Sciatic nerve (tissue), 2 donors: ENCODE data around the gene HMGXB3. TPM values are rescaled to one million over a fixed set of nuclear protein-coding genes. Genes with fewer than 3 reads are reported as not detected.
A peak's percentile ranks its signal among the peaks of the same experiment; 100 is the strongest.

Experiments
- ATAC-seq: fragments of 200-7000 bp; cut with Tn5 transposase; one replicate; pipeline ENCODE4 v1.9.1; 2020; ENCODE audit warnings: mild to moderate bottlenecking, moderate library complexity
- DNase-seq: peaks from one replicate; pipeline ENCODE4 v3.0.0-alpha.2; 2020; ENCODE audit warnings: low spot score
- intact Hi-C: fragments of 100-400 bp; cut with DNase I; formaldehyde crosslinking; loops from one replicate; pipeline ENCODE4 v1.14.2; 2022
- total RNA-seq: library from RNA; stranded (reverse); fragmentation: NEBNext Ultra II Directional; extraction: Animal tissue kit (Norgen Biotek cat#: 25700); gene quantifications from one replicate; pipeline ENCODE4 v1.2.1, GENCODE V29; 2021
- donor health status: DM: no; HTN: no; CAD: no.
- donor health status: DM: no; HTN: no; CAD: no.

HMGXB3 gene
- 34.6 TPM for total RNA-seq

GRCh38 chr5:150000256-150000989 lies at the start of gene HMGXB3, which contains the start of gene TIGD6:
TSS of gene HMGXB3 (plus strand) at chr5:150000739. CDS start at chr5:150004853, 4,114 bp downstream.
TSS of gene TIGD6 (minus strand) at chr5:150000654. CDS start at chr5:149996348, 4,306 bp downstream.
- intact Hi-C loops, result no loop called here
- peak; percentile 98 for ATAC-seq
- peak; percentile 96 for DNase-seq

GRCh38 chr5:149951138-149951749 lies 49.3 kb upstream of the HMGXB3 start:
- ATAC-seq (no peak), DNase-seq (no peak)
- intact Hi-C loops, result no loop called here

GRCh38 chr5:149953436-149954121 lies 47.0 kb upstream of the HMGXB3 start:
- DNase-seq, result no peak
- ATAC-seq, result no peak
- intact Hi-C loops, result no loop called here

- DNase-seq (no peak), ATAC-seq (peak; percentile 55)
- intact Hi-C loops, result no loop called here
These were observed 45.7 kb upstream of the HMGXB3 start for GRCh38 chr5:149954798-149955197.

GRCh38 chr5:149956685-149957084 lies 43.9 kb upstream of the HMGXB3 start:
- intact Hi-C loops, result no loop called here
- no peak for ATAC-seq
- DNase-seq, result no peak

- intact Hi-C loops, result loop anchor here (1.0 kb wide), 1 partner anchor 29 kb away; no protein-coding TSS in a partner anchor
- ATAC-seq (no peak), DNase-seq (no peak)
These were observed 42.7 kb upstream of the HMGXB3 start for GRCh38 chr5:149957855-149958254.

GRCh38 chr5:149959406-149960236 lies 40.9 kb upstream of the HMGXB3 start:
- DNase-seq (no peak), ATAC-seq (peak; percentile 3)
- intact Hi-C loops, result loop anchor here (10.0 kb wide), 1 partner anchor 125 kb away; no protein-coding TSS in a partner anchor

- intact Hi-C loops, result loop anchor here (10.0 kb wide), 1 partner anchor 126 kb away; no protein-coding TSS in a partner anchor
- peak; percentile 98 for DNase-seq
- ATAC-seq, result peak; percentile 100
These were observed 40.0 kb upstream of the HMGXB3 start, which contains the start of gene SLC26A2 for GRCh38 chr5:149960272-149961185. TSS of gene SLC26A2 (plus strand) at chr5:149960758. CDS start at chr5:149977653, 16,895 bp downstream.

- ATAC-seq (no peak), DNase-seq (no peak)
- intact Hi-C loops, result loop anchor here (10.0 kb wide), 1 partner anchor 126 kb away; no protein-coding TSS in a partner anchor
These were observed 39.3 kb upstream of the HMGXB3 start for GRCh38 chr5:149961186-149961685.

- DNase-seq (no peak), ATAC-seq (no peak)
- intact Hi-C loops, result loop anchor here (10.0 kb wide), 1 partner anchor 127 kb away; no protein-coding TSS in a partner anchor
These were observed 38.6 kb upstream of the HMGXB3 start for GRCh38 chr5:149961957-149962409.

GRCh38 chr5:149962601-149963300 lies 37.8 kb upstream of the HMGXB3 start:
- intact Hi-C loops, result loop anchor here (10.0 kb wide), 1 partner anchor 128 kb away; no protein-coding TSS in a partner anchor
- DNase-seq, result no peak
- no peak for ATAC-seq

GRCh38 chr5:149963729-149964128 lies 36.8 kb upstream of the HMGXB3 start:
- DNase-seq, result no peak
- intact Hi-C loops, result loop anchor here (10.0 kb wide), 1 partner anchor 129 kb away; no protein-coding TSS in a partner anchor
- no peak for ATAC-seq

GRCh38 chr5:149966946-149967345 lies 33.6 kb upstream of the HMGXB3 start:
- DNase-seq, result no peak
- intact Hi-C loops, result loop anchor here (10.0 kb wide), 1 partner anchor 132 kb away; no protein-coding TSS in a partner anchor
- ATAC-seq, result no peak

GRCh38 chr5:149969181-149969930 lies 31.2 kb upstream of the HMGXB3 start:
- ATAC-seq (no peak), DNase-seq (no peak)
- intact Hi-C loops, result loop anchor here (10.0 kb wide), 1 partner anchor 135 kb away; no protein-coding TSS in a partner anchor

- intact Hi-C loops, result no loop called here
- DNase-seq (no peak), ATAC-seq (no peak)
These were observed 25.1 kb upstream of the HMGXB3 start for GRCh38 chr5:149975409-149975808.

- ATAC-seq (no peak), DNase-seq (no peak)
- intact Hi-C loops, result no loop called here
These were observed 20.6 kb upstream of the HMGXB3 start for GRCh38 chr5:149979896-149980295.
